Measurements from ENCODE around the gene TTBK2. TPM values are rescaled to one million over a fixed set of nuclear protein-coding genes. Genes with fewer than 3 reads are reported as not detected.
A peak's percentile ranks its signal among the peaks of the same experiment; 100 is the strongest.

The TTBK2 gene
- total RNA-seq, 2 donors from 2014 or later: 6.5 to 22.1 TPM

GRCh38 chr15:42719043-42719442, 201.5 kb downstream of the TTBK2 start:
- no peak for ATAC-seq
- H3K36me3 ChIP-seq (replicated peaks in 1 of 2; ENCODE audit: insufficient read depth in 1 of 2, low read depth in 2 of 2): peaks cover 0 to under 1% of the 10 kb centered on the region in 2 donors
- no peak overlapping the region for H3K27ac ChIP-seq
- intact Hi-C loops (cut with DNase I): no loop called here
- TF ChIP-seq POLR2A (IDR thresholded peaks at IDR 0.05) (no peak), CTCF (IDR thresholded peaks at IDR 0.05) (no peak)
- WGBS, 2 donors: 90 to 94% methylated on average over 6 of the region's 6 CpGs
- no peak for DNase-seq
- no peaks in the 10 kb centered on the region for H3K27me3 ChIP-seq
- H3K4me3 ChIP-seq: no peak overlapping the region
- H3K4me1 ChIP-seq: no peaks in the 10 kb centered on the region
- H3K9me3 ChIP-seq: no peaks in the 10 kb centered on the region

GRCh38 chr15:42716626-42717025, 204.0 kb downstream of the TTBK2 start:
- Histone ChIP-seq H3K4me3 (no peak overlapping the region), H3K27ac (no peak overlapping the region), H3K27me3 (no peaks in the 10 kb centered on the region), H3K9me3 (no peaks in the 10 kb centered on the region), H3K4me1 (no peaks in the 10 kb centered on the region), H3K36me3 (replicated peaks in 1 of 2; ENCODE audit: insufficient read depth in 1 of 2, low read depth in 2 of 2) (no peaks in the 10 kb centered on the region)
- no peak for TF ChIP-seq CTCF (IDR thresholded peaks at IDR 0.05)
- TF ChIP-seq POLR2A (IDR thresholded peaks at IDR 0.05): no peak
- DNase-seq (peak in 1 of 4 donors; percentile 2), ATAC-seq (no peak)
- intact Hi-C loops (cut with DNase I): no loop called here
- 88 to 92% methylated on average over 2 of the region's 2 CpGs for whole genome bisulfite sequencing, 2 donors

- 77 to 81% methylated on average over 5 of the region's 5 CpGs for WGBS, 2 donors
- intact Hi-C loops (cut with DNase I): no loop called here
- no peak overlapping the region for H3K27ac ChIP-seq
- H3K9me3 ChIP-seq: no peaks in the 10 kb centered on the region
- TF ChIP-seq CTCF (IDR thresholded peaks at IDR 0.05): no peak
- H3K27me3 ChIP-seq: no peaks in the 10 kb centered on the region
- H3K36me3 ChIP-seq (replicated peaks in 1 of 2; ENCODE audit: insufficient read depth in 1 of 2, low read depth in 2 of 2): no peaks in the 10 kb centered on the region
- DNase-seq (no peak), ATAC-seq (no peak)
- no peaks in the 10 kb centered on the region for H3K4me1 ChIP-seq
- no peak overlapping the region for H3K4me3 ChIP-seq
Observed at GRCh38 chr15:42716125-42716524, 204.5 kb downstream of the TTBK2 start.

- H3K4me1 ChIP-seq: no peaks in the 10 kb centered on the region
- no peaks in the 10 kb centered on the region for H3K36me3 ChIP-seq (replicated peaks in 1 of 2; ENCODE audit: insufficient read depth in 1 of 2, low read depth in 2 of 2)
- no peaks in the 10 kb centered on the region for H3K9me3 ChIP-seq
- DNase-seq: no peak
- H3K27me3 ChIP-seq: no peaks in the 10 kb centered on the region
- H3K27ac ChIP-seq: no peak overlapping the region
- 89% methylated on average over 4 of the region's 4 CpGs for WGBS, 2 donors
- no peak for ATAC-seq
- no peak overlapping the region for H3K4me3 ChIP-seq
- intact Hi-C loops (cut with DNase I): no loop called here
- TF ChIP-seq CTCF (IDR thresholded peaks at IDR 0.05): no peak
- TF ChIP-seq POLR2A (IDR thresholded peaks at IDR 0.05): no peak
Observed at GRCh38 chr15:42712584-42712983, 208.0 kb downstream of the TTBK2 start.

- WGBS, 2 donors: 75 to 79% methylated on average over 3 of the region's 3 CpGs
- Histone ChIP-seq H3K4me1 (no peaks in the 10 kb centered on the region), H3K4me3 (no peak overlapping the region), H3K27ac (no peak overlapping the region), H3K9me3 (no peaks in the 10 kb centered on the region), H3K36me3 (replicated peaks in 1 of 2; ENCODE audit: insufficient read depth in 1 of 2, low read depth in 2 of 2) (no peaks in the 10 kb centered on the region), H3K27me3 (no peaks in the 10 kb centered on the region)
- intact Hi-C loops (cut with DNase I): no loop called here
- TF ChIP-seq CTCF (IDR thresholded peaks at IDR 0.05) (no peak), POLR2A (IDR thresholded peaks at IDR 0.05) (no peak)
- DNase-seq (no peak), ATAC-seq (no peak)
Observed at GRCh38 chr15:42711746-42712145, 208.8 kb downstream of the TTBK2 start.

Data from body of pancreas (tissue), 4 donors.